Measurements from ENCODE around the gene MMS19.
"Not testable (repeated sequence)": the region's sequence is repeated elsewhere in the genome, so short reads cannot be mapped to it uniquely, and the experiment has no call there.

The MMS19 gene

DNA sequence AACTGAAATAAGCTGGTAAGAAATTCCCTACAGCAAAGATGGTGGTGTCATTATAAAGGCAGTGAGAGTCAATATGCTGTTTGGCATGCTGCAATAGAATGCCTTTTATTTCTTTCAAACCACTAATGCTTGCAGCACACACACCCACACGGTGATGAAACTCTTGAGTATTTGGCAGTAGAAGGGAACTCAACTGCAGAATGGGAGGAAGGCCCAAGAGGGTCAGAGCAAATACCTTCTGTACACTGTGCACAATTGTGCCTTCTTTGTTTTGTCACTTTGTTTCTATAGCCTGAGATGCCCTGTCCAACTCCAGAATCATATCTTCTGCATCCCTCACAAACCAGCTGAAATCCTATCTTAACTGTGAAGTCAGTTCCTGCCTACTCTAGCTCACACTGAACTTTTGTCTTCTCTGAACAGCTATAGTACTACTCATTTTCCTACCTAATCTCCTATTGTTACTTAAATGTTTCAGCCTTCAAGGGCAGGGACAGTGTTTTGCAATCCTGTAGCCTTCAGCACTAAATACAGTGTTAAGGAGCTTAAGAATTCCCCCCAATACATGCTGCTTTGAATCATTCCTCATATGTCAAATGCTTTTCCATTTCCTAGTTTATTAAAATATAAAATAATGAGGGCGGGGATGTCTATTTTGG, 22.2 kb downstream of the MMS19 start:
- TF ChIP-seq, protein P1, sequence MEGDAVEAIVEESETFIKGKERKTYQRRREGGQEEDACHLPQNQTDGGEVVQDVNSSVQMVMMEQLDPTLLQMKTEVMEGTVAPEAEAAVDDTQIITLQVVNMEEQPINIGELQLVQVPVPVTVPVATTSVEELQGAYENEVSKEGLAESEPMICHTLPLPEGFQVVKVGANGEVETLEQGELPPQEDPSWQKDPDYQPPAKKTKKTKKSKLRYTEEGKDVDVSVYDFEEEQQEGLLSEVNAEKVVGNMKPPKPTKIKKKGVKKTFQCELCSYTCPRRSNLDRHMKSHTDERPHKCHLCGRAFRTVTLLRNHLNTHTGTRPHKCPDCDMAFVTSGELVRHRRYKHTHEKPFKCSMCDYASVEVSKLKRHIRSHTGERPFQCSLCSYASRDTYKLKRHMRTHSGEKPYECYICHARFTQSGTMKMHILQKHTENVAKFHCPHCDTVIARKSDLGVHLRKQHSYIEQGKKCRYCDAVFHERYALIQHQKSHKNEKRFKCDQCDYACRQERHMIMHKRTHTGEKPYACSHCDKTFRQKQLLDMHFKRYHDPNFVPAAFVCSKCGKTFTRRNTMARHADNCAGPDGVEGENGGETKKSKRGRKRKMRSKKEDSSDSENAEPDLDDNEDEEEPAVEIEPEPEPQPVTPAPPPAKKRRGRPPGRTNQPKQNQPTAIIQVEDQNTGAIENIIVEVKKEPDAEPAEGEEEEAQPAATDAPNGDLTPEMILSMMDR (IDR thresholded peaks at IDR 0.05; ENCODE audit: low read depth, low read length): no peak
- H3K9me3 ChIP-seq (ENCODE audit: severe bottlenecking): no peaks in the 10 kb centered on the region
- H3K36me3 ChIP-seq: peaks cover 84% of the 10 kb centered on the region
- no peak overlapping the region; the same call in 1 of the 2 replicates for H3K27ac ChIP-seq
- H3K27me3 ChIP-seq (ENCODE audit: insufficient read depth, low read depth, severe bottlenecking): no peaks in the 10 kb centered on the region
- DNase-seq: no peak
- H3K4me3 ChIP-seq (ENCODE audit: low read depth, low read length): no peak overlapping the region

DNA sequence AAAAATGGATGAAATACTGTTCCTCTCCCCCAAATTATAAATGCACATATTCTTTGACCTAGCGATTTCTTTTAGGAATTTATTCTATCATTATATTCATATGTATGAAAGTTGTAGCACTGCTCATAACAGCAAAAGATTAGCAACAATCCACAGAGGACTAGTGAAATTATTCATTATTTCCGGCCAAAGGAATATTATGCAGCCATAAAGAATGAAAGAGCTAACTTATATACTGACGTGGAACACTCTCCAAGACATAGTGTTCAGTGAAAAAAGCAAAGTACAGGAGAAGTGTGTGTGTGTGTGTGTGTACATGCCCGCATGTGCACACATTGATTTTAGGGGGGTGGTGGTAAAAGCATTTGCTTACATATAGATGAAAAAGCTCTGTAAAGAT, 23.3 kb downstream of the MMS19 start:
- Histone ChIP-seq H3K36me3 (peaks cover 83% of the 10 kb centered on the region), H3K27ac (no peak overlapping the region), H3K4me3 (ENCODE audit: low read depth, low read length) (no peak overlapping the region), H3K9me3 (ENCODE audit: severe bottlenecking) (no peaks in the 10 kb centered on the region), H3K27me3 (ENCODE audit: insufficient read depth, low read depth, severe bottlenecking) (no peaks in the 10 kb centered on the region)
- TF ChIP-seq, protein P1 (IDR thresholded peaks at IDR 0.05; ENCODE audit: low read depth, low read length): no peak
- DNase-seq: no peak

DNA sequence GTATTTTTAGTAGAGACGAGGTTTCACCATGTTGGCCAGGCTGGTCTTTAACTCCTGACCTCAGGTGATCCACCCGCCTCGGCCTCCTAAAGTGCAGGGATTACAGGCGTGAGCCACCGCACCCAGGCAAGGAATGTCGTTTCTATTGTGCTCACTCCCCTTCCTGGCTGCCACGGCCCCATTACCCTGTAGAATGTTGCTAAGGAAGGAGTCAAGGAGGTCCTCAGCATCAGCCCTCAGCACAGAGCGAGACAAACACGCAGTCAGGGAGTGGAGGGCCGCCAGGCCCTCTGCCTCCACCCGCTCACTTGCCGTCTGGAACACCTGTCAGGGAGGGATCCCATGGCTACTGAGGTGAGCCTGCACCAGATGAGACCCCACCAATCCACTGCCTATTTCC, 29.4 kb downstream of the MMS19 start:
- H3K4me3 ChIP-seq (ENCODE audit: low read depth, low read length); H3K27me3 ChIP-seq (ENCODE audit: insufficient read depth, low read depth, severe bottlenecking); H3K9me3 ChIP-seq (ENCODE audit: severe bottlenecking); H3K27ac ChIP-seq; DNase-seq: not testable (repeated sequence)
- H3K36me3 ChIP-seq: peaks cover 86% of the 10 kb centered on the region

DNA sequence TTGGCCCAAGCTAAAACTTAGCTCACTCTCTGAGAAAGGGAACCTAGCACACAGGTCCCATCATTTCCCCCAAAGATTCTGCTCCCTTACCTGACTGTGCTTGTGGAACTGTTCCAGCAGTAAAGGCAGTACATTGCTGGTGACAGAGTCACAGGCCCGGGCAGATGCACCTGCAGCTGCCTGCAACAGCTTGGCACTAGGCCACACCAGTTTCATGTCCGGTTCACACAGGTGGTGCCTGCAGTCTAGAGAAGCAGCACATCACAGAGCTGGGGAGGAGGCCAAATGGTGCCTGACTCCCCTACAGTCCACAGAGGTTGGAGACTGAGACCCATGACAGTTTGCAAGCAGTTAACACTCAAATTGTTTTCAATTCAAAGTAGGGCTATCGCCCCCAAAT, 30.1 kb downstream of the MMS19 start:
- Histone ChIP-seq H3K9me3 (ENCODE audit: severe bottlenecking) (no peaks in the 10 kb centered on the region), H3K36me3 (peaks cover 86% of the 10 kb centered on the region), H3K27me3 (ENCODE audit: insufficient read depth, low read depth, severe bottlenecking) (no peaks in the 10 kb centered on the region), H3K27ac (no peak overlapping the region), H3K4me3 (ENCODE audit: low read depth, low read length) (no peak overlapping the region)
- DNase-seq: no peak
- TF ChIP-seq, protein P1 (IDR thresholded peaks at IDR 0.05; ENCODE audit: low read depth, low read length): no peak

DNA sequence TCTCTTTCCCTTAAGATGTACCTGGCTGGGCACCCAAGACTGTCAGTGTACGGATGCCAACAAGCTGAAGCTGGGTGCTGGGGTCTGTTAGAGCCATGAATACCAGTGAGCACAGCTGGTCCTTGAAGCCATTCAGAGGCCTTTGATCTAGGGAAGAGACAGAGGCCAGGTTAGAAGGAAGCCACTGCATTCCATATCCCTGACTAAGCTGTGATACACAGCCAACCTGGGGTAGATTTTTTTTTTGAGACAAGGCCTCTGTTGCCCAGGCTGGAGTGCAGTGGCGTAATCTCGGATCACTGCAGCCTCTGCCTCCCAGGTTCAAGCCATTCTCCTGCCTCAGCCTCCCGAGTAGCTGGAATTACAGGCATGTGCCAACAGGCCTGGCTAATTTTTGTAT, 31.5 kb downstream of the MMS19 start:
- no peak overlapping the region for H3K4me3 ChIP-seq (ENCODE audit: low read depth, low read length)
- H3K36me3 ChIP-seq: peaks cover 93% of the 10 kb centered on the region
- H3K9me3 ChIP-seq (ENCODE audit: severe bottlenecking): no peaks in the 10 kb centered on the region
- TF ChIP-seq, protein P1 (IDR thresholded peaks at IDR 0.05; ENCODE audit: low read depth, low read length): no peak
- H3K27me3 ChIP-seq (ENCODE audit: insufficient read depth, low read depth, severe bottlenecking): no peaks in the 10 kb centered on the region
- no peak for DNase-seq
- no peak overlapping the region for H3K27ac ChIP-seq

DNA sequence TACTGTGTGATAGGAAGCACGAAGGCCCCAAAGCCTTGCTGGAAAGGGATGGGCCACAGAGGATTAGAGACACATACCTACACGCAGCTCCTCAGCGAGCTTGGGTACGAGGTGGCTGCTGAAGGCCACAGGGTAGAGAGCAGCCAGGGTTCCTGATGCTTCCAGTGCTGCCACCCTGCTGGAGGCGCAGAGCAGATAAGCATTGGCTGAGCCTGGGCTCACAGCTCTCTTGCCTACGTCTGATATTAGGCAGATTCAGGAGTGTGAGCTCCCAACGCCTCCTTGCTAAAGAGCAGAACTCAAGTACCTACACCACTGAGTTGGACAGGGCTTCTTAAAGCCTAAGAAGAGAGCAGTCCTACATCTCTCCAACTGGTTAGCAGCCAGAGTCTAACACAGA, 32.2 kb downstream of the MMS19 start:
- Histone ChIP-seq H3K27ac (no peak overlapping the region), H3K9me3 (ENCODE audit: severe bottlenecking) (no peaks in the 10 kb centered on the region), H3K36me3 (peaks cover 99% of the 10 kb centered on the region), H3K4me3 (ENCODE audit: low read depth, low read length) (no peak overlapping the region), H3K27me3 (ENCODE audit: insufficient read depth, low read depth, severe bottlenecking) (no peaks in the 10 kb centered on the region)
- TF ChIP-seq, protein P1 (IDR thresholded peaks at IDR 0.05; ENCODE audit: low read depth, low read length): no peak
- no peak for DNase-seq
